HG03442 (cell line): ENCODE measurements around the gene FLT1.

ENCODE experiments used
- ATAC-seq: cut with Tn5 transposase; IDR thresholded peaks from one replicate; pipeline ENCODE4 v1.9.1; 2021; ENCODE audit warnings: mild to moderate bottlenecking, moderate library complexity; ENCODE audit not compliant: unreplicated experiment

Gene FLT1

DNA sequence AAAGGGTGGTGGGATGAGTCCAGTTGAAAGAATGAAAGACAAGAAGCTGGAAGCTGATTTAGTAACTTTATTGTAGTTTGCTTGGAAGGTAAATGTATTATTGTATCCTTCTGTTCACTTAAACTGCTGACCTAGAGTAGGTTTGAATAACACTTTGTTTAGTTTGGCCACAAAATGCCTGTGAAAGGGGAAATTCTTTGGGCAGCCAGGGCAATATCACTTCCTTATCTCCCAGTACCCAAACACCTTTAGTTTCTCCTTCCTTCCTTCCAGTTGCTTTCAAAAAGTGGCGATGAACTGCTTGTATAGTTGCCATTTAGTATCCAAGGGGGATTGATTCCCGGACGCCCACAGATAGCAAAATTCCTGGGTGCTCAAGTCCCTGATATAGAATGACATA, 236.5 kb downstream of the FLT1 start:
- no peak for ATAC-seq

DNA sequence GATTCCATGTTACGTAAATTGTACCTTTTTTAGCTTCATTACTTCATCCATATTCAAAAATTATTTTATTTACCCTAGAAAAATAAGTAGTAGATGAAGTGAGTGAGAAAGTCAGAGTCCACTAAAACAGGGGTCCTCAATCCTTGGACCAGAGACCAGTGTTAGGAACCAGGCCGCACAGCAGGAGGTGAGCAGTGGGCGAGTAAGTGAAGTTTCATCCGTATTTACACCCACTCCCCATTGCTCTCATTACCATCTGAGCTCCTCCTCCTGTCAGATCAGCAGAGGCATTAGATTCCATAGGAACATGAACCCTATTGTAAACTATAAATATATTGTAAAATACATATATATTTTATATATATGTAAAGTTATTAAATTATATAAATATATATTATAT, 237.6 kb downstream of the FLT1 start:
- ATAC-seq: no peak

DNA sequence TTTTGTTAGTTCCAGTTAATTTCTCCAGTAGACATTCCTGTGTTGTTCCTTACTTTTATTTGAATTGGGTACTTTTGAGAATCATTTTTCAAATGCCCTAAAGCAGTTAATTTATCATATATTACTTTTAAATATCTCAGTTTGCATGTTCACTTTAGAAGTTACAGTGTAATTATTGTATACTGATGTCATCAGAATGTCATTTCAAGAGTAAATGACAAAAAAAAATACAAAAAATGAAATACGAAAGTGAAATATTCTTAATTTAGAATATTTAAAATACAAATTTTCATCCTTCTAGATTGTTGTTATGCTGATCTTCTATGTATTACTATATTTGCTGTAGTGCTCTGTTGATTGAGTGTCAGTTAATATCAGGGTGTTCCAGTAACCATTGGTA, 242.4 kb downstream of the FLT1 start:
- no peak for ATAC-seq

DNA sequence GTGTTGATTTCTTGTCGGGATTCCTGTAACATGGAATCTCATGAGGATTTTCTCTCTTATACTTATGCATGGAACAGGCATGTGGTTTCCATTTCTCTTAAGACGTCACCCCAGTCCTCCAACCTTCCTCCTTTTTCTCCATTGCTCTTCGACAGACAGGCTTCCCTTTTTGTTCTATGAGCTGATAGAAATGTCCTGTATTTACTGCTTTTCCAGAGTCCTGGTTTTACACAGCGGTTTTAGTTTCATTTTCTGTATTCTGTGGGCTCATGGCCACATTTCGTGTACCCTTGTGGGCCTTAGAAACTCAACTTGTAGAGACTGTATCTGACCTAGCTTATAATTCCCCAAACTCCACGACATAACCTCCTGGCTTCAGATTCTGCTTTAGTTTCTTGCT, 243.5 kb downstream of the FLT1 start:
- ATAC-seq: no peak

DNA sequence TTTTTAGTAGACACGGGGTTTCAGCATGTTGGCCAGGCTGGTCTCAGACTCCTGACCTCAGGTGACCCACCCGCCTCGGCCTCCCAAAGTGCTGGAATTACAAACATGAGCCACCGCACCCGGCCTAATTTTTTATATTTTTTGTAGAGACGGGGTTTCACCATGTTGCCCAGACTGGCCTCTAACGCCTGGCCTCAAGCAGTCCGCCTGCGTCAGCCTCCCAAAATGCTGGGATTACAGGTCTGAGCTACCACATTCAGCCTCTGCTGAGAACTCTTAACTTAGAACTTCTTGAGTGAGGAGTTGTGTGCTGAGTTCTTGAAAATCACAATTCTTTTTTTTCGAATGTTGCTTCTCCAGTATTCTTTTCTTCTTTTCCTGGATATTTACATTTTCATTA, 244.4 kb downstream of the FLT1 start:
- ATAC-seq: no peak
